NCI-H510A treated with DMSO at 0.1 percent for 48 hours (cell line): ENCODE results near the gene C6orf89.
A peak's percentile ranks its signal among the peaks of the same experiment; 100 is the strongest.

ENCODE experiments used
- DNase-seq: peaks from one replicate; lab custom pipeline; 2025; lab: John Stamatoyannopoulos, UW

Gene C6orf89, protein sequence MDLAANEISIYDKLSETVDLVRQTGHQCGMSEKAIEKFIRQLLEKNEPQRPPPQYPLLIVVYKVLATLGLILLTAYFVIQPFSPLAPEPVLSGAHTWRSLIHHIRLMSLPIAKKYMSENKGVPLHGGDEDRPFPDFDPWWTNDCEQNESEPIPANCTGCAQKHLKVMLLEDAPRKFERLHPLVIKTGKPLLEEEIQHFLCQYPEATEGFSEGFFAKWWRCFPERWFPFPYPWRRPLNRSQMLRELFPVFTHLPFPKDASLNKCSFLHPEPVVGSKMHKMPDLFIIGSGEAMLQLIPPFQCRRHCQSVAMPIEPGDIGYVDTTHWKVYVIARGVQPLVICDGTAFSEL

DNA sequence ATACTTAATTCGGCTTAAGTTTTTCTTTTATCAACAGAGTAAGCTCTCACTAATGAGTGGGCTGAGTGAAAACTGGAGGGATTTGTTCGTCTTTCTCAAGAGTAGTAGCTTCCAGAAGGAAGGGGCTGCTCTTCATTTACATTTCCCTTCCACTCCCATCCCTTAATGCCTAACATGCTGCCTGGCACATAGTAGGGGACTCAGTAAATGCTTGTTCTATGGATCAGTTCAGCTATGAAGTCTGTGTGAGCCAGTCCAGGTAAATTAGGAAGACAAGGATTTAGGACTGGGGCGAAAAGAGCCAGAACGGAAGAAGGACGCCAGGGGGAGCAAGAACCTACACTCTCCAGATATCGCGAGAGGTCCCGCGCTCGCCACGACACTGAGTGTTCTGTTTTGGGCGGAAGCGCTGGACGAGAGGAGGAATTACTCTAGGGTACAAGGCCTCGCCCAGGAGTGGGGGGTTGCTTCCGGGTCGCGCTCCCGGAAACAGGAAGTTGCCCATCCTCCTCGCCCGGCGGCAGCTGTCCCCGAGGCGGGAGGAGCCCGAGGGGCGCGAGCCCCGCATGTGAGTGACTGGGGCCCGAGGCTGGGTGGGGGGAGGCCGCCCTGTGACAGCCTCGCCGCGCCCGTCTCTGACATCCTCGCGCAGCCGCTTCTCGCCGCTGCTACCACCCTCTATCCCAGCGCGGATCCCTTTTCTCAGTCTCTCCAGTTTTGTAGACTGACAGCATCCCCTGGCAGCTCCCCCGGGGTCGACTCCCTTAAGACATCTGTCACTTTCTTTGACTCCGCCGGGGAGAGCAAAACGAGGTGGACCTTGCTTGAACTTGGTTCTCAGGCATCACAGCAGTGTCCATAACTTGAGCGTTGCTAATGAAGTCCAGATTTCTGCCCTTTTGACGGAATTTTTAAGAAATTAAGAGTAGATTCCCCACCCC lies at the start of gene C6orf89:
Gene C6orf89, plus strand, starts transcription at position 492 of the 941 bp plus-strand sequence. CDS start 13,493 bp downstream, outside the sequence.
- peak; percentile 98 for DNase-seq

DNA sequence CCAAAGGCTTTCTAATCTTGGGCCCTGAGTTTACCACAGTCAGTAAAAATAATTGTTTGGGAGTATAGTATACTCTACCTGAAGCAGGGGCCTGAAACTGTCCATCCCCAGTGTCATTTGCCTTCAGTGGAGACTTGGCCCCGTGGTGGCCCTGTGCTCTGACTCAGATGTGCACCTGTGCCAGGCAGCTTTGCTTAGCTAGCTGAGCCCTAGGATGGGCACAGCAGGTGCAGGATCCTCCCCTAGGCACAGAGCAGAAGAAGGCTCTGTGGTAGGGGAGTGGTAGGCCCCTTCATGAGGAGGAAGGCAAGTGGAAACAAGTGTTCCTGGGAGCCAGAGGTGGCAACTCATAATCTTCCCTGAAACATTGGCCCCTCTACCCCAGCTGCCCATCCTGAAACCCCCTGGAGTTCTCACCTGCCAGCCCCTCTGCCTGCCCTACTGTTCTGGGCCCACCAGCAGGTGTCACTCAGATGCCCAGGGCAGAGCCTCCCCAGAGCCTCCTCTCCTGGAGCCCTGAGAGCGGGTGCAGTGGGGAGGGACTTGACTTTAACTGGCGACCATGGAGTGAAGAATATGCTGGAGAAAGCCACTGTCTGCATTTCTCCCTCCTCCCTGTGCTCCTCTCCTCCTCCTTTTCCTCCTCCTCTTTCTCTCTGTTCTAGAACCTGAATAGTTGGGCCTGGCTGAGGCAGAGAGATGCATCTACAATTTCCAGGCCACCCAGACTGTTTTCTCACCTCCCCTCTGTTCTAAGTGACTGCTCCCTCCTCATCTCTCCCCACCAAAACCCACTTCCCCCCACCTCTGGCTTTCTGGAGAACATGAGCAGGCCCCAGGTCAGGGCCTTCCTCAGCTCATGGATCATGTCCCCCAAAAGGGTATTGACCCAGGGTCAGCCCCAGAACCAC lies 49.4 kb upstream of the C6orf89 start:
- no peak for DNase-seq

DNA sequence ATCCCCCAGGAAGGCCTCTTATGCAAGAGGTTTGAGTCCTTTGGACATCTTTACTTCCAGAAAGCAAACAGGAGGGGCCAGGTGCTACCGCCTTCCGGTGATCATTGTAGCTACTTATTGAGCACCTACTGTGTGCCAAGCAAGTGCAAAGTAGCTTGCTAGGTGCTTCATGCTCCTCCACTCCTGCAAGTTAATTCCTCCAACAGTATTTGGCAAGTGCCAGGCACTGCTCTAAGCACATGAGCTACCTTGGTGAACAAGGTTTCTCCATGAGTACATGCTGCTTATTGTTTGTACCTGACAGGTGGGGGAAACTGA lies 48.8 kb upstream of the C6orf89 start:
- DNase-seq, result no peak

DNA sequence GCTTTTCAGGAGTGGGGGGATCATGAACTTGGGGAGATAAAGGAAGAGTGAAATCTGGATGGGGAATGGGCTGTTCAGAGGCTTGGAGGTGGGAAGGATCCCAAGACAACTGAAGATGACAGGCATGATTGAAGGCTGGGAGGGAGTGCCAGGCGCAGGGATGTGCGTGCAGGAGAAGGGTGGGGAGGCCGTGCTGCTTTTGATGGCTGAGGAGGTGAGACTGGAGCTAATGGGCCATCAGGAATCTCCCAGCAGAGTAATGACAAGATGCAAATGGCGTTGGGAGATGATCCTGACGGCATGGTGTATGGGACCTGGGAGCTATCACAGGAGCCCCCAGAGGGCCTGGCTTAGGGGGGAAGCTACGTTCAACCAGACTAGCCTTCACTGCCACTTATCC lies 48.1 kb upstream of the C6orf89 start:
- no peak for DNase-seq

DNA sequence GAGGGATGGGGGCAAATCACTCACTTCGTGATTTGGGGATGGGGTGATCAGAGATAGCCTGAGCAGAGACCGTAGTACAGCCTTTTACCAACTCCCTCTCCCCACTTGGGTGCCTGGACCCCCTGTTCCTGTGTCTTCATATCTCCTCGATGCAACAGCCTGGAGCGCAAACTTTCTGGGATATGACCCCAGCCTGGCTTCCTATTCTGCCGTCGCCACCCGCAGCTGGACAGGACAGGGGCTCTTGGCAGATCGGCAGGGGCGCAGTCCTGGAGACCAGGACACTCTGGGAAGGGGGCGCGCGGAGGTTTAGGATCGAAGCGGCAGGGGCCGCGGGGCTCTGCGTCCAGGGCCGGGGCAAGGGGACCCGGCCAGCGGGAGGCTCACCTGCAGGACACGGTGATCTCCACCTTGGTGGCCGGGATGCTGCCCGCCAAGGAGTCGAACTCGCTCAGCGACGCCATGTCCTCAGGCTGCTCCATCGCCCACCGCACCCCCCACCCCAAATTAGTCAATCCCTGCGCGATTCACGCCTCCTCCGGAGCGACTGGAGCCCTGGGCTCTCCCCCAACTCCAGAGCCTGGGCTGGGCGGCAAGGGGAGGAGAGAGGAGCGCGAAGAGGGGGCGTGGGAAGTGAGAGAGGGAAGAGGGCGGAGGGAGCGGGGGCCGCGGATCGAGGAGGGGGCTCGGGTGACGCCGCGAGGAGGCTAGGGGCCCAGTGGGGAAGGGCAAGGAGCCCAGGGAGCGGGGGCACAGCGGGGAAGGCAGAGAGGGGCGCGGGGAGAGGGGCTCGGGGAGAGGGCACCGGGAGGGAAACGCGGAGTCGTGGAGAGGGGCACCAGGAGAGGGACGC lies 46.6 kb upstream of the C6orf89 start, which contains the start of gene CPNE5:
Gene CPNE5, minus strand, starts transcription at position 549 of the 853 bp plus-strand sequence. Its CDS starts 67 bp downstream, at position 482.
- no peak for DNase-seq

DNA sequence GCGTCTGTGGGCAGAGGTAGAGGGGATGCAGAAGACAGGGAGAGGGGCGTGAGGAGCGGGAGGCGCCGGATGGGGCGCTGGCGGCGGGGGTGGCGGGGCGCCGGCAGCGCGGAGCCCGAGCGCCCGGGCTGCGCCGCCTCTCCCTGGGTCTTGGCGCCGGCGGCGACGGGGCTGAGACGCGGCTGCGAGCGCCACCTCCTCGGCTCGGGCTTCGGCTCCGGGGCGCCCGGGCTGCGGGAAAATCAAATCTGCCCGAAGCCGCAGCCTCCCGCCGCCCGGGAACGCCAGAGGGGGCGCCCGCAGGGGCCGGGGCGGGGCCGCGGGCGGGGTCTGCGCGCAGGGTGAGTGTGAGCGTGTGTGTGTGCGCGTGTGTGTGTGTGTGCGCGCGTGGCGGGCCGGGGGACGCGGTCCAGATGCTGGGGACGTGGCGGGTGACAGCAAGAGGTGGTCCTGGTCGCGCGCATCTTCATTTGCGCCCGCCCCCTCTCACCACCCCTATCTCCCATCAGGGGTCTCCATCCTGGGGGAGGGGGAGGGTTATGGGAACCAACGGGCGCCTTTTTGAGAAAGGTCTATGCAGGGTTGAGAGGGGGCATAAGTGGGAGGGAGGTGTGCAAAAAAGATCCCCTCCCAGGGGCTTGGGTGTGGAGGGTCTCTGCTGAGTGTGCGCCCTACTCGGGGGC lies 45.9 kb upstream of the C6orf89 start:
- DNase-seq, result no peak

DNA sequence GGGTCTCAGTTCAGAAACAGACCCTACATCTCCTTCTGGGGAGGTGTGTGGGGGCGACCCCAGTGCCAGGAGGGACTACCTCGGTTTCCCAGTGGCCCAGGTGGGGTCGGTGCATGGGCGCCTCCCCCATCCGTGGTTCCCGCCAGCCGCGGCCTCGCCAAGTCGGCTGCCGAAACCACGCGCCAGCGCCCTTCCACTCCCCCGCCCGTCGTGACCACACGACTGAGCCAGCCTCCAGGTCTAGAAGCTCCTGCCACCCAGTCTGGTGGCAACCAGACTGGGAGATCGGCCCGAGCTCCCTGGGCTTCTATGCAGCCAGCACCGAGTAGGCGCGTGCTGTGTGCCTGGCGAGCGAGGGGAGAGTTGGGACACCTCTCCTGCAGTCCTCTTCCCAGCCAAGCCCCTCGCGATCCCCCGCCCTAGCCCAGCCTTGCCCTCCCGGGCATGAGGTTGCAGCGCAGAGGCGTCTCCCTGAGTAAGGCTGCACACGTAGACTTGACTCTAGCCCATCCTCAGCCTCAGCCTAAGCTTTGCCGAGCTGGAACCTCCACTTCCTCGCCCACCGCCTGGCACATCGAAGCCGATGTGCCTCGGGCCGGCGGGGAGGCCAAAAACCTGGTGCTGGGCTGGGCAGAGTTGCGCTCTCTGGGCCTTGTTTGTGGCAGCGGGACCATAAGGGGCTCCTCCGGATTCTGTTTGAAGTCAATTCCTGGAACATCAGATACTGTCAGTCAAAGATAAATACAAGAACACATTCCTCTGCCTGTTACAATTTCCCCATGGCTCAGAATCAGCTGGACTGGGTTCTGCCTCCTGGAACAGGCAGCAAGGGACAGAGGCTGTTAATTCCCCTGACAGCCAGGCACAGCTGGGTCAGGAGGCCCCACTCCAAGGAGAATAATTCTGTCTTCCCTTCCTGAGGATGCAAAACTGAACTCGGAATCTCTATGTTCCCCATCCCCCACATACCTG lies 45.0 kb upstream of the C6orf89 start:
- DNase-seq, result no peak

DNA sequence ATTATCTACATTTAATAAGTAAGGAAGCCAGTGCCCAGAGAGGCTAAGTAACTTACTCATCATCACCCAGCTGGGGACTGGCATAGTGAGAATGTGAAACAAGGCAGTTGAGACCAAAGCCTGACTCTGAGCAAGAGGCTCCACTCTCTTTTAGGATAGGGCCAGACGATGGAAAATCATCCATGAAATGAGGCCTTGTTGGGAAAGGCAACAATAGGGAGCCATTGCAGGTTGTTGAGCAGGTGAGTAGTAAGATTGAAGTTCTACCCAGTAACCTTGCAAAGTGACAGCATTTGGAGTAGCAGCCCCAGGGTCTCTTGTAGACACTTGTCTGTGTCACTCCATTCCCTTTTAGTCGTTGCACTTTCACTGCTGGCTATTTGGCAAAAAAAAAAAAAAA lies 44.0 kb upstream of the C6orf89 start:
- DNase-seq, result no peak

DNA sequence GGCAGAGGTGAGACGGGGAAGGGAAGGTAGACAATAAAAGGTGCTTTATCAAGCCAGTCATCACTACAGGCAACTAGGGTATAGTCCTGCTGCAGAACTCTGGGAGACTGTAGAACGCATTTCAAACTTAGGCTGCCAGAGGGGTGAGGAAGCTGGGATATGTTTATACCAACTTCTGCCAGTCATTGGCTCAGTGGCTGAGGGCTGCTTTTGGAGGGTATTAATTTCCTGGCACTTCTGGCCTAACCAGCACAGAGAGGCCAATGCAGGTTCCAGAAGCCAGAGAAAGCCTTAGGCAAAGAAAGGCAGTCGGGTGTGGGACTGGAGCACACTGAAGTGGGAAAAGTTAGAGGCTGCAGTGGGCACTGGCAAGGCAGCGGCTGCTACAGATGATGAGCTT lies 42.6 kb upstream of the C6orf89 start:
- no peak for DNase-seq

DNA sequence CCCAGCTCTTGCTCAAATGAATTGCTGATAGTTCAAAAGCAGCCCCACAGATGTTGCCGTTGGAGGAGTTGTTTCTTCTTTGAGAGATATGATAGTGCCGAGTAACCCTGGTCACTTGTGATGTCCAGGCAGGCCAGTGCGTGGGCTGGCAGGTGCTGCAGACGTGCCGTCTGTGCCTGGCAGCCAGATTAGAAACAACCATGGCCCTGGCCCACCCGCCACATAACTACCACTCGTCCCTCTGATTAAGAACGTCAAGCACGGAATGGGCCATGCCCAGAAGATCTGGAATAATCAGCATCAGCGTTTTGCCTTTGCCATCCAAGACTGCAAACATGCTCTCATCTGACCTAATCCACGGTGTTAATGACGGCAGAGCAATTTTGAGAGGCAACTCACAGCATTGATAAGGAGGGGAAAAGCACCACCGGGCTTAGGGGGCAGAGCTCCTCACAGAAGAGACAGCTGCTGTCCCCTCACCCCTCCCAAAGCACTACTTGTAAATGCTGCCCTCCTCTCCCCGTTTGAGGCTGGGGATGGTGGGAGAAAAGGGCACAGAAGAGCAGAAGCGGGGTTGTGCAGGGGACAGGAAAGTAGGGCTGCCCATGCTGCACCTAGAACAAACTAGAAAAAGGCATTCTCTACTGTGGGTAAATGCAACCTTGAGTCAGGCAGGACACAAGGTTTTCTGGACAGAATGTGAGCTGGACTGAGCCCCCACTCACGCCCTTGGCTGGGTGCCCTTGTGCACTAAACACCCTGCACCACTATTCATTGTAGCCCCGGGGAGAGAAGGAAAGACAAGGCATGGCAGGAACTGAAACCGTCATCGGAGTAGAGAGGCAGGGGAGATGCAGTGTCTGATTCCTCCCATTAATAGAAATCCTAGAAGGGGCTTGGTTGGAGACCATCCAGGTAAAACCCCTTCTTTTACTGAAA lies 41.3 kb upstream of the C6orf89 start:
- no peak for DNase-seq

DNA sequence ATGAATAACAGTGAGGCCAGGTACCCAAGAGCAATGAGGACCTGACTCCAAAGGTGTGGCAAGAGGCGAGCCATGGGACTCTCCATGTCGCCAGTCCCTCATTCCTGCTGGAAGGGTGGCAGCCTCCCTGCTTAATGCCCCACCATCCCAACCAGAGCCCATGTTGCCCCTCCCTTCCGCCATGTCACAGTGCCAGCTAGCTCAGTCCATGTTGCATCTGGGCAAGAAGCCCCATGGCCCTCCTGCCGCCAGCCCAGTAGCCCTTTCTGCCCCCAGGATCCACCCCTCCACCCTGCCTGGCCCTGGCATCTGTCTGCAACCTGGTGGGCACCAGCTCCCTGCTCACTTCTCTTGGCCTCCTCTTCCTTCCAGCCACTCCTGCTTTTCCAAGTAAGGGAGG lies 40.5 kb upstream of the C6orf89 start:
- DNase-seq, result no peak

DNA sequence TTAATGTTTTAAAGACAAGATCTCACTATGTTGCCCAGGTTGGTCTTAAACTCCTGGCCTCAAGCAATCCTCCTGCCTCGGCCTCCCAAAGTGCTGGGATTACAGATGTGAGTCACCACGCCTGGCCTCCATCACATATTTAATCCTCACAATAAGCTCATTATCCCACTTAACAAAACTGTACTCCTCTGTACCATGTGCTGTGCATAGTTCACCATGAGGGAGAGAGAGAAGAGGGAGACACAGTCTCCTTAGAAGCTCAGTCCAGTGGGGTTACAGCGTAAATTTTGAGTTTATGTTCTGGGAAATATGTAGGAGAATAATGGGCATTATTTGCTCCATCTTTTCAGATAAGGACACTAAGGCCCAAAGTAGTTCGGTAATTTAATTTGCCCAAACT lies 38.6 kb upstream of the C6orf89 start:
- no peak for DNase-seq

DNA sequence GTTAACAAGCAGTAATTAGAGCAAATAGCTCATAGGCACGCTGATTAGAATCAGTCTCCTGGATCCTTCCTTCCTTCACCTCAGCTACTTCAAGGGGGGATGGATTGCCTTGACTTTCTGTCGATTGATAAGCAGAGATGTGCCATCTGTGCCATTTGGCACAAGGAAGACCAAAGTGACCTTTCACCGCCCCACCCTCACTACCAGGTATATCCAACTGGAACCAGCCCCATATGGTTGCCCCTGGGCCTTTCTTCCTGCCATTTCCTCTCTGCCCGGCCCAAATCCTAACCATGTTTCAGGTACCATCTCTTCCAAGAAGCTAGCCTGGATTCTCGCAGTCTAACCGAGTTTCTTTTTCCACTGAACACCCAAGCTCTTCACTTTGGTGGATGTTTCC lies 37.8 kb upstream of the C6orf89 start:
- DNase-seq, result no peak

DNA sequence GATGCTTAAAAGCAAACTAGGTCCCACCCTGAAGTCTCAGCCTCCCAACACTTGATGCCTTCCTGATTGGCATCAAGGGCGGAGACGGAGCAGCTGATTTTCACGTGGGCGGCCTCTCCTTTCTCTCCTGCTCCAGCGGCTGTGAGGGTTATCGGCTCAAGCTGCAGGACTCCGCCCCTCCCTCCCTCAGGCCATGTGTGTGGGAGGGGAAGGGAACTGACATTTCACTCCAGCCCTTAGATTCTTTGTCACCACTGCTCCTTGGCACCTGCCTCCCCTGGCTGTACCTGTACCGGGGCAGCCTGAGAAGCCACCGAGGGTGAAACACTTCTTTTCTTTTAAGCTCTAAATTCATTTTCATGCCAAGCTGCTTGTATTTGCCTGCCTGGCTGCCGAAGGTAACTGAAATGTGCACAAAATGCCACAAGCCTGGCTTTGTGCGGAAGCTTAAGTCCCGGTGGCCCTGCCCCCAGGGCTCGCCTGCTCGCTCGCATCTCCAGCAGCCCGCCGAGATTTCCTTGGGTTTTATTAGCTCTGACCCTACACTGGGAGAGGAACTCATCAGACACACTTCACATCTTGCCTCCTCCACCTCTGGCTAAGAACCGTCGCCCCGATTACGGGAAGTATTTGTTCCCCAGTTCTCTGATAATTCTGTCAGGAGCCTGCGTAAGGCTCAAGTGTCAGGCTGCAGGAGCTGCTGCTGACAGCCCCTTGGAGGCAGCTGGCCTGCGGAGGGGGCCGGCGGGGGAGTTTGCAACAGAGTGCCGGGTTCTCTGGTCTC lies 36.9 kb upstream of the C6orf89 start:
- peak; percentile 87 for DNase-seq

DNA sequence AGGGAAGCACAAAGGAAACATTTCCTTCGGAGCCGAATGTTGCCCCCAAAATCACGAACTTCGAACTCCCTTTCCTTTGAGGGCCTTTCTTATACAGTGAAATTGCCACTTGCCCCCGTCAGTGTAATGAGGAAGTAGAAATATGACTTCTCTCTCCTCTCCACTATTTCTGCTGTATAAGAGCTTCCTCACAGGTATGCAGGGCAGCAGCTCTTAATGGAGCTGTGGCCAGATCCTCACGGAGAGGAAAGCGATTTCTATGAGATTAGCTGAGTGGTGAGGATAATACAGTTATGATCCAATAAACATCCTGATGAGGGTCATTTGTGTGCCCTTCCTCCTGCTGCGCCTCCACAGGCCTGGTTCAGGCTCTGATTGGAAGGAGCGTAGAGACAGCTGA lies 35.7 kb upstream of the C6orf89 start:
- no peak for DNase-seq

DNA sequence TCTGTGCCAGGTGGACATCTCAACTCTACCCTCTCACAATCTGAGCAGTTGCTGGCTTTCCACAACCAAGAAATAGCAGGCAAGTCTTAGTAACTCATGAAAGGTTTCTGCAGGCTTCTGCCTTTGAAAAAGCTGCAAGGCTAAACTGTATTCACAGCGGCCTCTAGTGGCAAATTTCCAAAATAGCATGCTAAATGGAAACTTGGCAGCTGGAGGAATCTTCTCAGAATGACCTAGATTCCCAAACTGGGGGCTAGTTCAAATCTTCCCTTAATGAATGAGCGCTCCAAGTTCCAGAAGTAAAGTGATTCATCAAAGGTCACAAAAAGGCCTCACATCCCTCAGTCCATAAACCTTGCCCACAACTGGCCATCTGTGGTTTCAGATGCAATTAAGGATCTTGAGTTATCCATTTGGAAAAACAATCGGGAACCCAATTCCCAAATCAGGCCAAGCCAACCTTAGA lies 34.6 kb upstream of the C6orf89 start:
- DNase-seq, result peak; percentile 72

DNA sequence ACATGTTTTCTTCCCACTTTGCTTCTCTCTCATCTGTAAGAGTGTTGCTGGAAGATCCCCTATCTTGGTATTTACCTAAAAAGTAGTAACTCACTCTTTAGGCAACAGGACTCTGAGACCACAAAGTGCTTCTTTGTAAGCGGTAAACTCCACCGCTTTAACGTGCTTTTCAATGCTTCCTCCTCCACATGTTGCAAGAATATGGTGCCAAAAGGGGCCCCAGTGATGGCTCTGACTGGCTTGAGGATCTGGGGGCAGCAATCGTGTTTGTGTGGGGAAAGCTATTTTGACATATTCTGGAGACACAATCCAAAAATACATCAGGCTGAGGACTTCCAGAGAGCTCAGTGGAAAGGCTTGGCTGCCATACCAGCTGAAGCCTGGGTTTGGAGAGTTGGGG lies 34.1 kb upstream of the C6orf89 start:
- no peak for DNase-seq
